Common myeloid progenitor, CD34-positive (primary cell): Measurements from ENCODE around the gene DLX2.
"Not testable (repeated sequence)": the region's sequence is repeated elsewhere in the genome, so short reads cannot be mapped to it uniquely, and the experiment has no call there.

Experiments
- CTCF ChIA-PET: fragments of 350-600 bp; sonication (Branson Sonifier 250); formaldehyde crosslinking; loops from one replicate; lab custom pipeline; 2021; ENCODE audit warnings: antibody characterized with exemption; lab: Charles Lee
- POLR2A ChIA-PET: fragments of 350-600 bp; sonication (Branson Sonifier 250); formaldehyde crosslinking; loops from one replicate; lab custom pipeline; 2021; ENCODE audit warnings: antibody characterized with exemption; lab: Charles Lee
- DNase-seq, 3 donors: peaks; one replicate each; pipeline versions ENCODE4 v3.0.0 to v3.0.0-alpha.2; 2013
- H3K27ac ChIP-seq, 2 experiments: 1 replicate in 1 of 2; 2 replicates in 1 of 2; pipeline ENCODE4 v1.7.0; 2013; ENCODE audit warnings: inconsistent platforms in 2 of 2, low read length in 2 of 2, mild to moderate bottlenecking in 2 of 2, low read depth in 1 of 2, moderate library complexity in 1 of 2; ENCODE audit not compliant: severe bottlenecking in 2 of 2, insufficient read depth in 1 of 2, poor library complexity in 1 of 2
- H3K27me3 ChIP-seq, 5 experiments: replicated peaks in 2 of 5; 1 replicate in 3 of 5; 2 replicates in 2 of 5; pipeline versions ENCODE4 v1.6.1 to v1.7.0; 2013; ENCODE audit warnings: low read length in 4 of 5, mild to moderate bottlenecking in 2 of 5, moderate library complexity in 2 of 5, inconsistent platforms in 1 of 5; ENCODE audit not compliant: insufficient read depth in 5 of 5, control insufficient read depth in 4 of 5
- H3K36me3 ChIP-seq, 4 experiments: 1 replicate in 2 of 4; 2 replicates in 2 of 4; pipeline versions ENCODE4 v1.6.1 to v1.7.0; 2013; ENCODE audit warnings: low read length in 3 of 4, control low read depth in 1 of 4, mild to moderate bottlenecking in 1 of 4; ENCODE audit not compliant: control insufficient read depth in 4 of 4, insufficient read depth in 4 of 4
- H3K4me1 ChIP-seq, 4 experiments: 1 replicate in 3 of 4; 2 replicates in 1 of 4; pipeline versions ENCODE4 v1.6.1 to v1.7.1; 2013; ENCODE audit warnings: low read length in 3 of 4, mild to moderate bottlenecking in 3 of 4, control low read depth in 1 of 4, inconsistent platforms in 1 of 4, moderate library complexity in 1 of 4; ENCODE audit not compliant: control insufficient read depth in 4 of 4, insufficient read depth in 4 of 4; ENCODE audit errors: control extremely low read depth in 1 of 4
- H3K4me3 ChIP-seq, 7 experiments: 1 replicate in 4 of 7; 2 replicates in 3 of 7; pipeline versions ENCODE4 v1.5.1 to v1.7.0; 2013; ENCODE audit warnings: mild to moderate bottlenecking in 7 of 7, low read length in 6 of 7, moderate library complexity in 6 of 7, inconsistent platforms in 2 of 7, low read depth in 2 of 7, control low read depth in 1 of 7; ENCODE audit not compliant: insufficient read depth in 4 of 7, control insufficient read depth in 1 of 7; ENCODE audit errors: extremely low read depth in 1 of 7
- H3K9me3 ChIP-seq, 5 experiments: 1 replicate in 4 of 5; 2 replicates in 1 of 5; pipeline versions ENCODE4 v1.6.1 to v1.7.1; 2013; ENCODE audit warnings: low read length in 4 of 5, mild to moderate bottlenecking in 2 of 5, inconsistent platforms in 1 of 5, low read depth in 1 of 5, moderate library complexity in 1 of 5; ENCODE audit not compliant: control insufficient read depth in 4 of 5, insufficient read depth in 2 of 5; ENCODE audit errors: control extremely low read depth in 1 of 5
- WGBS: methylation state at CpG from one replicate; pipeline ENCODE4 v1.1.5; 2013; ENCODE audit not compliant: insufficient coverage; 5-methylcytosine and 5-hydroxymethylcytosine counted together

Gene DLX2

DNA sequence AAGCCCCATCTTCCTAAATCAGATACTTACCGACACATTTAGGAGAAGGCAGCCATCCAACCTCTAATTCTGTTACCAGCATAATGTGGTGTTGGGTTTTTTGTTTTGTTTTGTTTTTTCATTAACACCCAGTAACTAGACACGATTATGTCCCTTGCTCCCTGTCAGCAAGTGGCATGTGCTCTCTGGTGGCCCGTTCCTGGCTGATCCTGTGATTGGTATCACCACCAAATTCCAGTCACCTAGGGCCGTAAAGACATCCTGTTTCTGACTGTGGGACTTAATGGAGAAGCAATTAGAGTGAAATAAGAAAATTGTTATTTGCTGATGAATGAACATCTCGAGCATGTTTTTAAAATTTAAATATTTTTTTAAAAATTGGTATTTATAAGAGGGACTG, 23.3 kb downstream of the DLX2 start:
- Histone ChIP-seq H3K36me3 (no peaks in the 10 kb centered on the region), H3K27me3 (peaks cover 32 to 71% (median 49%) of the 10 kb centered on the region in 5 experiments), H3K27ac (no peak overlapping the region), H3K4me3 (no peak overlapping the region), H3K4me1 (peaks cover 2 to 27% (median 19%) of the 10 kb centered on the region in 4 experiments), H3K9me3 (no peaks in the 10 kb centered on the region)
- 100% methylated on average over 1 of the region's 5 CpGs for WGBS
- ChIA-PET CTCF (interaction anchor here (0.6 to 3.9 kb wide), 2 partner anchors 13 to 23 kb away, joined by 3 to 32 read pairs; partner anchors contain the start of gene DLX2), POLR2A (interaction anchor here (0.5 kb wide), 1 partner anchor 316 kb away, joined by 3 read pairs; no protein-coding TSS in a partner anchor)
- peak in 1 of 3 donors; percentile 18 for DNase-seq

DNA sequence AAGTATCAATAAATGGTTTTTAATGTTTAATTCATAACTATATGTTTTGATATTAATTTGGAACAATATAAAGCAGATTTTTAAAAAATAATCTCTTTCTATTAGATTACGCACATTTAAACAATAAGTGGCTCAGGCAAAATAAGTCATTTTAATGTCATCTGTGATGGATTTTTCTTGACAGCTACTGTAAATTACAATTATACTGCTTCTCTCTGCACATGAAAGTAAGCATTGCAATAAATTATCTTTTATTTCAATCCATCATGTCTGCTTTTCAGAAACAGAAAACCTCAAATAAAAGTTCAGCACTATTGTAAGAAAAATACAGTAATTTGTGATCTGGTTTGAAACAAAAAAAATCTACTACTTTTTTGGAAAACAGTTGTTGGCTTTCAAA, 28.4 kb downstream of the DLX2 start:
- DNase-seq, result no peak
- H3K4me1 ChIP-seq, result peaks cover 0 to 2% (median 0%) of the 10 kb centered on the region in 4 experiments
- H3K27ac ChIP-seq, result no peak overlapping the region
- H3K9me3 ChIP-seq, result no peaks in the 10 kb centered on the region
- H3K4me3 ChIP-seq, result no peak overlapping the region
- CTCF ChIA-PET, result interaction anchor here (1.6 kb wide), 1 partner anchor 11 kb away, joined by 8 read pairs; no protein-coding TSS in a partner anchor
- H3K27me3 ChIP-seq, result peaks cover 3 to 23% (median 7%) of the 10 kb centered on the region in 5 experiments
- POLR2A ChIA-PET, result no interaction called here
- WGBS, result no CpG with 5 or more reads among the region's 1 CpG
- no peaks in the 10 kb centered on the region for H3K36me3 ChIP-seq

DNA sequence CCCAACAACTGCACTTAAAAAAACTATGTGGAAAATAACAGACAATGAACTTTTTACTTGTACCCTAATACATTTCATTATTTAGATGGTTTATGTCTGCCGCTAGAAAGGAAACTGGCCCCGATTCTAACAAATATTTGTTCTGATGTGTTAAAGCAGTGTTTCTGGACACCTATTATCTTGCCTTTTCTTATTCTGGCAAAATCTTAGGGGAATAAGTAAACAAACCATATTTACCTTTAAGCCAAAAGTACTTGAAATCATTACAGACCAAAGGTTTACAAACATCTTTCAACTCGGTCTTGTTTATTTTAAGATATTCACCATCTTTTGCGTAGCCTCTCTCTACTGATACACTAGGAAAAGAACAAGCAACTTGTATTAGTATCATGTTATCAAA, 29.2 kb downstream of the DLX2 start:
- H3K27me3 ChIP-seq, result peaks cover 3 to 16% (median 5%) of the 10 kb centered on the region in 5 experiments
- ChIA-PET POLR2A (interaction anchor here (0.5 kb wide), 1 partner anchor 19 kb away, joined by 3 read pairs; no protein-coding TSS in a partner anchor), CTCF (interaction anchor here (0.7 to 1.6 kb wide), 2 partner anchors 10 to 104 kb away, joined by 3 to 8 read pairs; no protein-coding TSS in a partner anchor)
- peaks cover 0 to 2% (median 0%) of the 10 kb centered on the region in 4 experiments for H3K36me3 ChIP-seq
- no peak overlapping the region for H3K27ac ChIP-seq
- no peak overlapping the region for H3K4me3 ChIP-seq
- no CpG with 5 or more reads among the region's 4 CpGs for WGBS
- no peak for DNase-seq
- no peaks in the 10 kb centered on the region for H3K9me3 ChIP-seq
- no peaks in the 10 kb centered on the region for H3K4me1 ChIP-seq

DNA sequence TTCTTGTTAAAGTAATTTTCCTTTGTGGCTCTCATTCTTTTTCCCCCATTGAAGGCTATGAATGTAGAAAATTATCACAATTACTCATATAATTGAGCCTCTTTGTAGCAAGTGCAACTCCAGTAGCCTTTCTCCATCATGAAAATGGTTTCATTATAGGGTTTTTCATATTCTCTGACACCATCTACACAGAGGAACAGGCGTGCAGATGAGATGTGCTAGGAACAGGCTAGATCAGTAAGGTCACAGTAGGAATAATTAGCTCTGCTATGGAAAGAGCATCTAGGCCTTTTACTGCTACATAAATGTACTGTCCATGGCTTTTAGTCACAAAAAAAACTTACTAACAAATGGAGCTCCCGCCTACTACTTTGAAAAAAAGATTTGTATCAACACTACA, 30.0 kb downstream of the DLX2 start:
- H3K4me3 ChIP-seq, result no peak overlapping the region
- no peaks in the 10 kb centered on the region for H3K9me3 ChIP-seq
- 100% methylated on average over 1 of the region's 2 CpGs for WGBS
- DNase-seq, result no peak
- H3K27me3 ChIP-seq, result peaks cover 2 to 8% (median 5%) of the 10 kb centered on the region in 5 experiments
- no peaks in the 10 kb centered on the region for H3K4me1 ChIP-seq
- CTCF ChIA-PET, result interaction anchor here (1.0 to 1.6 kb wide), 2 partner anchors 10 to 20 kb away, joined by 3 to 8 read pairs; no protein-coding TSS in a partner anchor
- H3K27ac ChIP-seq, result no peak overlapping the region
- POLR2A ChIA-PET, result interaction anchor here (0.5 kb wide), 1 partner anchor 35 kb away, joined by 4 read pairs; no protein-coding TSS in a partner anchor
- H3K36me3 ChIP-seq, result peaks cover 0 to 2% (median 0%) of the 10 kb centered on the region in 4 experiments

DNA sequence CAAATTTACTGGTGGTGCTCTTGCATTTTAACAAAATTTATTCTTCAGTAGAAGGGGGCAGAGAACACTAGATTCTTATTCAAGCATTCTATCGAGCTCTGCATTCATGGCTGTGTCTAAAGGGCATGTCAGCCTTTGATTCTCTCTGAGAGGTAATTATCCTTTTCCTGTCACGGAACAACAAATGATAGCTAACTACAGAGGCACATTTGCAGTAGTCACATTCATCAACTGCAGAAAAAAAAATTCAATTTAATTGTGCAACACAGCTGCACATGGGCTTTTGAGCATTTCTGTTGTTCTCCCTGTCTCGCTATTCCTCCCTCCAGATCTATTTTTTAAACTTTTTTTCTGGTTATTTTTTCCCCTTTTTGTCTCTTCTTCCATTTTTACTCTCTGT, 30.4 kb downstream of the DLX2 start:
- ChIA-PET CTCF (interaction anchor here (1.0 kb wide), 1 partner anchor 20 kb away, joined by 3 read pairs; no protein-coding TSS in a partner anchor), POLR2A (interaction anchor here (0.5 kb wide), 1 partner anchor 35 kb away, joined by 4 read pairs; no protein-coding TSS in a partner anchor)
- 100% methylated on average over 2 of the region's 3 CpGs for WGBS

DNA sequence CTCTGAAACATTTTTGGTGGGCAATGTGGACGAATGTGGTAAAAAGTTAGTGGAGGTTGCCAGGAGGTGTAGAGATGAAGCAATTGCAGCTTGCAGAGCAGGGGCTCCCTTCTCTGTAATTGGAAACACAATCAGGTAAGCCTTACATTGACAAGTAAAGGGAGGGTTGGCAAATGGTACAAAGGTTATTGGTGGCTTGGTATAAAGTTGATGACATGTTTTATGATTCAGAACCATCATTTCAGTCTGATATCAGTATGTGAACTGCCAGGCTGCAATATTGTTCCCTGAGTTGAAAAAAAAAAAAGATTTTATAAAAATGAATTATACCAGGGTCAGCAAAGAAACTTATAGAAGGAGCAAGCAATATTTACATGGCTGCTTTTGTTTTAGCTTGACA, 31.8 kb downstream of the DLX2 start:
- Histone ChIP-seq H3K36me3 (peaks cover 0 to 6% (median 0%) of the 10 kb centered on the region in 4 experiments), H3K27ac (no peak overlapping the region), H3K4me3 (no peak overlapping the region), H3K4me1 (no peaks in the 10 kb centered on the region), H3K9me3 (no peaks in the 10 kb centered on the region), H3K27me3 (peaks cover 0 to 8% (median 0%) of the 10 kb centered on the region in 5 experiments)
- ChIA-PET POLR2A (no interaction called here), CTCF (no interaction called here)
- WGBS, result 88% methylated on average over 1 of the region's 1 CpG
- DNase-seq, result peak in 1 of 3 donors; percentile 9

More for the DNA sequence above, 30.4 kb downstream of the DLX2 start:
- peaks cover 2 to 8% (median 5%) of the 10 kb centered on the region in 5 experiments for H3K27me3 ChIP-seq
- H3K27ac ChIP-seq, result no peak overlapping the region
- H3K4me1 ChIP-seq, result no peaks in the 10 kb centered on the region
- H3K4me3 ChIP-seq, result no peak overlapping the region
- no peaks in the 10 kb centered on the region for H3K9me3 ChIP-seq
- no peak for DNase-seq
- peaks cover 0 to 2% (median 0%) of the 10 kb centered on the region in 4 experiments for H3K36me3 ChIP-seq

DNA sequence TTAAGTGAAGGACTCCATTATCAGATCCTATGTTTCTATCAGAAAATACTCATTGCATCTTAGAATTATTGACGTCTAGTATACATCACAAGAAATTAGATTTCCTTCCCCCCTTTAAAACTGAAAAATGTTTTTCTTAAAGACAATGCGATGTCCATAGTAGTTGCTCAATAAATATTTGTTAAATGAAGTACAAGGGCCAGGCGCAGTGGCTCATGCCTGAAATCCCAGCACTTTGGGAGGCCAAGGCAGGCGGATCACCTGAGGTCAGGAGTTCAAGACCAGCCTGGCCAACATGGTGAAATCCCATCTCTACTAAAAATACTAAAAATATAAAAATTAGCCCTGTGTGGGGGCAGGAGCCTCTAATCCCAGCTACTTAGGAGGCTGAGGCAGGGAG, 34.8 kb downstream of the DLX2 start:
- H3K27me3 ChIP-seq, H3K4me3 ChIP-seq, DNase-seq, H3K27ac ChIP-seq, POLR2A ChIA-PET, H3K4me1 ChIP-seq, CTCF ChIA-PET, H3K9me3 ChIP-seq: not testable (repeated sequence)
- peaks cover 0 to 11% (median 2%) of the 10 kb centered on the region in 4 experiments for H3K36me3 ChIP-seq
- no CpG with 5 or more reads among the region's 4 CpGs for WGBS
